DOHH2 (cell line): ENCODE data around the gene CNDP1.
A peak's percentile ranks its signal among the peaks of the same experiment; 100 is the strongest.
"Not testable (repeated sequence)": the region's sequence is repeated elsewhere in the genome, so short reads cannot be mapped to it uniquely, and the experiment has no call there.

Experiments used
- H3F3A ChIP-seq: fragments of 200-600 bp; sonication (generic), shearing (Covaris generic); 2 replicates; pipeline ENCODE4 v1.6.0; 2016; ENCODE audit warnings: antibody characterized with exemption, mild to moderate bottlenecking; ENCODE audit not compliant: control insufficient read depth, insufficient read depth
- H3K27ac ChIP-seq: fragments of 200-600 bp; sonication (generic); 2 replicates; pipeline ENCODE4 v1.5.1; 2014; ENCODE audit warnings: low read depth, mild to moderate bottlenecking, low read length, moderate library complexity
- H3K27me3 ChIP-seq: fragments of 200-600 bp; sonication (generic); 2 replicates; pipeline ENCODE4 v1.6.1; 2014; ENCODE audit warnings: mild to moderate bottlenecking, low read length, mixed read lengths; ENCODE audit not compliant: control insufficient read depth
- H3K36me3 ChIP-seq: fragments of 200-600 bp; sonication (generic); 2 replicates; pipeline ENCODE4 v1.6.1; 2014; ENCODE audit warnings: mild to moderate bottlenecking, low read length, moderate library complexity, mixed read lengths; ENCODE audit not compliant: control insufficient read depth
- H3K4me1 ChIP-seq: fragments of 200-600 bp; sonication (generic); 2 replicates; pipeline ENCODE4 v1.6.1; 2014; ENCODE audit warnings: mild to moderate bottlenecking, low read length, mixed read lengths; ENCODE audit not compliant: control insufficient read depth
- H3K4me2 ChIP-seq: fragments of 200-600 bp; sonication (generic); 2 replicates; pipeline ENCODE4 v1.6.0; 2014; ENCODE audit warnings: mild to moderate bottlenecking, low read length, moderate library complexity
- H3K4me3 ChIP-seq: fragments of 200-600 bp; sonication (generic); 2 replicates; pipeline ENCODE4 v1.5.1; 2014; ENCODE audit warnings: mild to moderate bottlenecking, low read length, mixed read lengths
- H3K79me2 ChIP-seq: fragments of 200-600 bp; sonication (generic); 2 replicates; pipeline ENCODE4 v1.6.1; 2014; ENCODE audit warnings: mild to moderate bottlenecking, low read length, mixed read lengths; ENCODE audit not compliant: control insufficient read depth
- H3K9me2 ChIP-seq: fragments of 200-600 bp; sonication (generic); replicated peaks from 2 replicates; pipeline ENCODE4 v1.6.1; 2014; ENCODE audit warnings: mild to moderate bottlenecking, low read length, mixed read lengths; ENCODE audit not compliant: control insufficient read depth
- H3K9me3 ChIP-seq: fragments of 200-600 bp; sonication (generic); 2 replicates; pipeline ENCODE4 v1.6.1; 2014; ENCODE audit warnings: antibody characterized with exemption, low read length, mixed read lengths; ENCODE audit not compliant: control insufficient read depth, insufficient read depth
- H4K20me1 ChIP-seq: fragments of 200-600 bp; sonication (generic); 2 replicates; pipeline ENCODE4 v1.6.0; 2014; ENCODE audit warnings: low read depth, mild to moderate bottlenecking, antibody characterized with exemption, low read length, moderate library complexity; ENCODE audit not compliant: control insufficient read depth, insufficient read depth
- EZH2phosphoT487 ChIP-seq: fragments of 200-600 bp; sonication (generic); IDR thresholded peaks from 2 replicates; pipeline ENCODE4 v1.6.1; 2017; ENCODE audit warnings: borderline replicate concordance, mild to moderate bottlenecking, antibody characterized with exemption, low read length, moderate library complexity, mixed read lengths
- TF ChIP-seq, protein P1 (sequence below): fragments of 200-600 bp; sonication (generic); IDR thresholded peaks from one replicate; pipeline ENCODE4 v1.5.1; 2014; ENCODE audit warnings: antibody characterized with exemption, mild to moderate bottlenecking, low read depth, low read length; ENCODE audit not compliant: poor library complexity, severe bottlenecking

CNDP1 gene

DNA sequence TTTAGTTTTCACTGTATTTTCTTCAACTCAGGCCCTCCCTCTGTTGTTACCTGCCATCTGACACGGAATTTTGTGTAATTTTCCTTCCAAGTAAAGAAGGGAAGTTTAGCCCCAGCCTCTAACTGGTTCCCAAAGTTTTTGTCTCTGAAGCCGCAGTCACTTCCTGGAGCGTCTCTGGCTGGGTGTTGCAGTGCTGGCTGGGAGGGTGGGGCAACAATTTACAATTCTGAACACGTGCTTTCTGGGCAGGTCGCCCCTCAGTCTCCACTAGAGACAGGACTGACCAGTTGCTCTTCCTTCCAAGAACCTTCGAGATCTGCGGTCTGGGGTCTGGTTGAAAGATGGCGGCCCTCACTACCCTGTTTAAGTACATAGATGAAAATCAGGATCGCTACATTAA, 34.7 kb upstream of the CNDP1 start:
- TF ChIP-seq, protein P1, sequence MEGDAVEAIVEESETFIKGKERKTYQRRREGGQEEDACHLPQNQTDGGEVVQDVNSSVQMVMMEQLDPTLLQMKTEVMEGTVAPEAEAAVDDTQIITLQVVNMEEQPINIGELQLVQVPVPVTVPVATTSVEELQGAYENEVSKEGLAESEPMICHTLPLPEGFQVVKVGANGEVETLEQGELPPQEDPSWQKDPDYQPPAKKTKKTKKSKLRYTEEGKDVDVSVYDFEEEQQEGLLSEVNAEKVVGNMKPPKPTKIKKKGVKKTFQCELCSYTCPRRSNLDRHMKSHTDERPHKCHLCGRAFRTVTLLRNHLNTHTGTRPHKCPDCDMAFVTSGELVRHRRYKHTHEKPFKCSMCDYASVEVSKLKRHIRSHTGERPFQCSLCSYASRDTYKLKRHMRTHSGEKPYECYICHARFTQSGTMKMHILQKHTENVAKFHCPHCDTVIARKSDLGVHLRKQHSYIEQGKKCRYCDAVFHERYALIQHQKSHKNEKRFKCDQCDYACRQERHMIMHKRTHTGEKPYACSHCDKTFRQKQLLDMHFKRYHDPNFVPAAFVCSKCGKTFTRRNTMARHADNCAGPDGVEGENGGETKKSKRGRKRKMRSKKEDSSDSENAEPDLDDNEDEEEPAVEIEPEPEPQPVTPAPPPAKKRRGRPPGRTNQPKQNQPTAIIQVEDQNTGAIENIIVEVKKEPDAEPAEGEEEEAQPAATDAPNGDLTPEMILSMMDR: no peak
- TF ChIP-seq EZH2phosphoT487: no peak
- Histone ChIP-seq H3K4me1 (peaks cover 34% of the 10 kb centered on the region), H4K20me1 (no peaks in the 10 kb centered on the region; the same call in 1 of the 2 replicates), H3K4me2 (peak overlapping the region; percentile 81), H3F3A (peaks cover 19% of the 10 kb centered on the region), H3K27me3 (no peaks in the 10 kb centered on the region), H3K4me3 (peak overlapping the region; percentile 96), H3K36me3 (peaks cover 49% of the 10 kb centered on the region), H3K9me3 (no peaks in the 10 kb centered on the region), H3K79me2 (peaks cover 77% of the 10 kb centered on the region), H3K9me2 (no peaks in the 10 kb centered on the region), H3K27ac (peak overlapping the region; percentile 81)

DNA sequence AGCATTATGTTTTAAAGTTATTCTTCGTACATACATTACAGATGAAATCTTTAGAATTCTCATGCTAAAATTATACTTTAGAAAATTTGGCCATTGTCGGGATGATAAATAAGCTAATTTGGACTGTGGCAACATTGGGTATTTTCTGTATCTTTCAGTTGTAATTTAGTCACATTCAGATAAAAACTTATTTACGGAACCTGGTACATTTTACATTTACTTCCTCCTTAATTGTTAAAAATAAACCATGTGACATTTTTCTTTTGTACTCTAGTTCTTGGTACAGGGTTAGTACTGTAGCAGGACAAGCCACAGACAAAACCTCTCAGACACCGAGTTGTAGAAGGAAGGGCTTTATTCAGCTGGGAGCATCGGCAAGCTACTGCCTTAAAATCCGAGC, 33.9 kb upstream of the CNDP1 start:
- TF ChIP-seq, protein P1: no peak
- no peak for TF ChIP-seq EZH2phosphoT487
- Histone ChIP-seq H3F3A (peaks cover 17% of the 10 kb centered on the region), H3K4me2 (peak overlapping the region; percentile 81), H3K9me3 (no peaks in the 10 kb centered on the region), H3K9me2 (no peaks in the 10 kb centered on the region), H3K4me3 (peak overlapping the region; percentile 96), H3K27me3 (no peaks in the 10 kb centered on the region), H3K36me3 (peaks cover 56% of the 10 kb centered on the region), H3K79me2 (peaks cover 79% of the 10 kb centered on the region), H3K4me1 (peaks cover 34% of the 10 kb centered on the region), H3K27ac (peak overlapping the region; percentile 81), H4K20me1 (no peaks in the 10 kb centered on the region; the same call in 1 of the 2 replicates)

DNA sequence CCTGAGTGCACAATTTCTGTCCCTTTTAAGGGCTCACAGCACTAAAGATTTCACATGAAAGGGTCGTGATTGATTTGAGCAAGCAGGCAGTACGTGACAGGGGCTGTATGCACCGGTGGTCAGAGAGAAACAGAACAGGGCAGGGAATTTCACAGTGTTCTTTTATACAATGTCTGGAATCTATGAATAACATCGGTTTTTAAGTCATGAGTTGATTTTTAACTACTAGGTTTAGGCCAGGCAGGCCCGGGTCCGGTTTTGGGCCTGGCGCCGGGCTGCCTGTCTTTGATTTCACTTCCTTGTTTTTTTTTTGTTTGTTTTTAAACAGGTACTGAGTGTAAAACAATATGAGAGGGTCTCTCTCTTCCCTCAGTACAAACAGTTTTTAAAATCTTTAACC, 33.5 kb upstream of the CNDP1 start:
- peak overlapping the region; percentile 81 for H3K27ac ChIP-seq
- peaks cover 34% of the 10 kb centered on the region for H3K4me1 ChIP-seq
- not testable (repeated sequence) for H3K9me2 ChIP-seq, H3K27me3 ChIP-seq, H4K20me1 ChIP-seq, H3K9me3 ChIP-seq
- peaks cover 17% of the 10 kb centered on the region for H3F3A ChIP-seq
- peak overlapping the region; percentile 81 for H3K4me2 ChIP-seq
- H3K4me3 ChIP-seq: peak overlapping the region; percentile 96
- H3K36me3 ChIP-seq: peaks cover 60% of the 10 kb centered on the region
- peaks cover 79% of the 10 kb centered on the region for H3K79me2 ChIP-seq

DNA sequence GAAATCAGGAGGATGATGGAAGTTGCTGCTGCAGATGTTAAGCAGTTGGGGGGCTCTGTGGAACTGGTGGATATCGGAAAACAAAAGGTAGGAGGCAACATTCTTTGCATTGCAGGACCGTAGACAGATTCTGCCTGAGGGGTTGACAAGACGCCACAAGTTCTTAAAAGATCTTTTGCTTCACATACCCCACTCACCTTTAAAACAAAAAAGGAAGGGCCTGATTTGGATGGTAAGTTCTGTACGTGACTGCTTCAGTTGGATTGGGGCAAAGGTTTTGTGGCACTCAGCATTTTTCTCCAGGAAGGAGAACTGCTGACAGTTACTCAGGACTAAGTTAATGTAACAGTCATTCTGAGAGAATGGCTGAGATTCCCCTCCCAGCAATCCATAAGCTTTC, 32.9 kb upstream of the CNDP1 start:
- Histone ChIP-seq H3K4me2 (peak overlapping the region; percentile 81), H4K20me1 (no peaks in the 10 kb centered on the region; the same call in 1 of the 2 replicates), H3K4me3 (peak overlapping the region; percentile 96), H3K9me3 (no peaks in the 10 kb centered on the region), H3F3A (peaks cover 17% of the 10 kb centered on the region), H3K27ac (peak overlapping the region; percentile 81), H3K27me3 (no peaks in the 10 kb centered on the region), H3K9me2 (no peaks in the 10 kb centered on the region), H3K4me1 (peaks cover 34% of the 10 kb centered on the region), H3K79me2 (peaks cover 77% of the 10 kb centered on the region), H3K36me3 (peaks cover 63% of the 10 kb centered on the region)
- TF ChIP-seq, protein P1: no peak
- TF ChIP-seq EZH2phosphoT487: no peak
